A549 (cell line): ENCODE data around the gene DDTL.

Experiments
- TF ChIP-seq, protein P1 (sequence below): fragments of >200 bp; sonication (Bioruptor Twin); formaldehyde crosslinking; IDR thresholded peaks from 3 replicates; pipeline ENCODE4 v1.5.1; 2016
- TF ChIP-seq, protein P2 (sequence below): fragments of 250-450 bp; sonication (Bioruptor Pico); IDR thresholded peaks from 2 replicates; pipeline ENCODE4 v1.5.0; 2021; ENCODE audit warnings: mild to moderate bottlenecking, moderate library complexity, borderline replicate concordance

DNA sequence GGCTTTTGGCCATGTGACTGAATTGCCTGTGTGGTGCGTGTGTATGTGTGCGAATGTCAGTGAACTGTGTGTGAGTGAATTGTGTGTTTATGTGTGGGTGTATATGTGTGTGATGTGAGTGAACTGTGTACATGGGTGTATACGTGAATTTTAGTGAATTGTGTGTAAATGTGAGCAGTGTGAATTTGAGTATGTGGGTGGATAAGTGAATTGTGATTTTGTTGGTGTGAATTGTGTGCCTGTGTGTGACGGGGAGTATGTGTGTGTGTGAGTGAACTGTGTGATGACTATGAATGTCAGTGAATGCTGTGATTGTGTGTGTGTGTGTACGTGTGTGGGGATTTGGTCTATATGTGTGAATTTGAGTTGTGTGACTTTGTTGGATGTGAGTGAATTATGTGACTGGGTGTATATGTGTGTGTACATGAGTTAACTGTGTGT is 3.5 kb downstream of the DDTL start:
- TF ChIP-seq, protein P1, sequence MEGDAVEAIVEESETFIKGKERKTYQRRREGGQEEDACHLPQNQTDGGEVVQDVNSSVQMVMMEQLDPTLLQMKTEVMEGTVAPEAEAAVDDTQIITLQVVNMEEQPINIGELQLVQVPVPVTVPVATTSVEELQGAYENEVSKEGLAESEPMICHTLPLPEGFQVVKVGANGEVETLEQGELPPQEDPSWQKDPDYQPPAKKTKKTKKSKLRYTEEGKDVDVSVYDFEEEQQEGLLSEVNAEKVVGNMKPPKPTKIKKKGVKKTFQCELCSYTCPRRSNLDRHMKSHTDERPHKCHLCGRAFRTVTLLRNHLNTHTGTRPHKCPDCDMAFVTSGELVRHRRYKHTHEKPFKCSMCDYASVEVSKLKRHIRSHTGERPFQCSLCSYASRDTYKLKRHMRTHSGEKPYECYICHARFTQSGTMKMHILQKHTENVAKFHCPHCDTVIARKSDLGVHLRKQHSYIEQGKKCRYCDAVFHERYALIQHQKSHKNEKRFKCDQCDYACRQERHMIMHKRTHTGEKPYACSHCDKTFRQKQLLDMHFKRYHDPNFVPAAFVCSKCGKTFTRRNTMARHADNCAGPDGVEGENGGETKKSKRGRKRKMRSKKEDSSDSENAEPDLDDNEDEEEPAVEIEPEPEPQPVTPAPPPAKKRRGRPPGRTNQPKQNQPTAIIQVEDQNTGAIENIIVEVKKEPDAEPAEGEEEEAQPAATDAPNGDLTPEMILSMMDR: no peak
- TF ChIP-seq, protein P2, sequence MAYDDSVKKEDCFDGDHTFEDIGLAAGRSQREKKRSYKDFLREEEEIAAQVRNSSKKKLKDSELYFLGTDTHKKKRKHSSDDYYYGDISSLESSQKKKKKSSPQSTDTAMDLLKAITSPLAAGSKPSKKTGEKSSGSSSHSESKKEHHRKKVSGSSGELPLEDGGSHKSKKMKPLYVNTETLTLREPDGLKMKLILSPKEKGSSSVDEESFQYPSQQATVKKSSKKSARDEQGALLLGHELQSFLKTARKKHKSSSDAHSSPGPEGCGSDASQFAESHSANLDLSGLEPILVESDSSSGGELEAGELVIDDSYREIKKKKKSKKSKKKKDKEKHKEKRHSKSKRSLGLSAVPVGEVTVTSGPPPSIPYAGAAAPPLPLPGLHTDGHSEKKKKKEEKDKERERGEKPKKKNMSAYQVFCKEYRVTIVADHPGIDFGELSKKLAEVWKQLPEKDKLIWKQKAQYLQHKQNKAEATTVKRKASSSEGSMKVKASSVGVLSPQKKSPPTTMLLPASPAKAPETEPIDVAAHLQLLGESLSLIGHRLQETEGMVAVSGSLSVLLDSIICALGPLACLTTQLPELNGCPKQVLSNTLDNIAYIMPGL (CRISPR knock-in tag): no peak
